Measurements from ENCODE around the gene FOXC1. TPM values are rescaled to one million over a fixed set of nuclear protein-coding genes. Genes with fewer than 3 reads are reported as not detected.

The FOXC1 gene
- total and polyA plus RNA-seq, 2 of the 13 experiments (the other 11 are each of a cell fraction or from before 2014, with no cell fraction given), result 0.44 to 0.55 TPM

DNA sequence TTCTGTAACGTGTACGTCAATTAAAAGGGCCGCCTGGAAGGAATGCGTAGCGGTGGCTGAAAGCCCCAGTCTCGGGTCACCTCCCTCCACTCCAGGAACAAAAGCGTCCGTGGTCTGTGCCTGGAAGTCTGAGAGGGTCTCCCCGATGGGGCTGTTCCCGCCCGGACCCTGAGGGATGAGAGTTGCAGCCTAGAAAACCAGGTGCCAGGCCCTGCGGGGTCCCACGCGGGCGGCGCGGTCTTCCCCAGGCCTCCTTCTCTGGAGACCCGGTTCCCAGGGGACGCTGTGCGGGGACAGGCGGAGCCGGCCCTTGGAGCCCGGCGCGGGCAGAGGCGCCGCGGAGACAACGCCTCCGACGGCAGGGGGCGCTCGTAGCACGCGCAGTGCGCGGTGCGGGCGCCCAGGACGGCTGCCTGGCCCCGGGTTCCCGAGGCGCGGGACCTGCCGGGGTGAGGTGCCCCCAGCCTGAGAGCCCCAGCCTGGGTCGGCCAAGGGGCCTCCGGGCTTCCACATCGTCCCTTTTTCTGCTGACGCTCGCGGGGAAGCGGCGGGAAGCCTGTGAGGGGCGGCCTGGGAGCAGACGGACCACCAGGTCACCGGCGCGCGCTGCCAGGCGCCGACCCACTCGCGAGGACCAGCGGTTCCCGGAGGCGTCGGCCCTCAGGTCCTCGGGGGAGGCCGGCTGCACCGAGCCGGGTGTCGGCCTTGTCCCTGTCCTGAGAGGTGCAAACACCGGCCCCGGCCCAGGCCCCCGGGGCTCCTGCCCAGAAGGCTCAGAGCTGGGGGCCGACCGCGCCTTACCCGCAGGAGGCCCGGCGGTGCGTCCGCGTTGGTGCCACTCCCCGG, 5.3 kb upstream of the FOXC1 start (continued):
- no peak for TF ChIP-seq ZNF607 (CRISPR knock-in tag; IDR thresholded peaks at IDR 0.05; ENCODE audit: borderline replicate concordance)
- TF ChIP-seq, protein P1, sequence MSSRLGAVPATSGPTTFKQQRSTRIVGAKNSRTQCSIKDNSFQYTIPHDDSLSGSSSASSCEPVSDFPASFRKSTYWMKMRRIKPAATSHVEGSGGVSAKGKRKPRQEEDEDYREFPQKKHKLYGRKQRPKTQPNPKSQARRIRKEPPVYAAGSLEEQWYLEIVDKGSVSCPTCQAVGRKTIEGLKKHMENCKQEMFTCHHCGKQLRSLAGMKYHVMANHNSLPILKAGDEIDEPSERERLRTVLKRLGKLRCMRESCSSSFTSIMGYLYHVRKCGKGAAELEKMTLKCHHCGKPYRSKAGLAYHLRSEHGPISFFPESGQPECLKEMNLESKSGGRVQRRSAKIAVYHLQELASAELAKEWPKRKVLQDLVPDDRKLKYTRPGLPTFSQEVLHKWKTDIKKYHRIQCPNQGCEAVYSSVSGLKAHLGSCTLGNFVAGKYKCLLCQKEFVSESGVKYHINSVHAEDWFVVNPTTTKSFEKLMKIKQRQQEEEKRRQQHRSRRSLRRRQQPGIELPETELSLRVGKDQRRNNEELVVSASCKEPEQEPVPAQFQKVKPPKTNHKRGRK (CRISPR knock-in tag; IDR thresholded peaks at IDR 0.05), result no peak
- TF ChIP-seq ZNF776 (CRISPR knock-in tag; IDR thresholded peaks at IDR 0.05), result no peak; the same call in 1 of the 2 replicates
- peak; percentile 38 for TF ChIP-seq ATF7-NPFF (CRISPR knock-in tag; IDR thresholded peaks at IDR 0.05; ENCODE audit: low read depth)
- TF ChIP-seq ELF3 (CRISPR knock-in tag; IDR thresholded peaks at IDR 0.05), result 0 out of 2 replicates have a peak, but pooled peaks have one; percentile 24
- TF ChIP-seq ZNF10 (CRISPR knock-in tag; IDR thresholded peaks at IDR 0.05; ENCODE audit: borderline replicate concordance, low read depth), result no peak
- TF ChIP-seq ZFX (CRISPR knock-in tag; IDR thresholded peaks at IDR 0.05; ENCODE audit: low read depth), result peak; percentile 62
- TF ChIP-seq ZKSCAN8 (CRISPR knock-in tag; IDR thresholded peaks at IDR 0.05; ENCODE audit: borderline replicate concordance), result no peak
- TF ChIP-seq YEATS4 (CRISPR knock-in tag; IDR thresholded peaks at IDR 0.05; ENCODE audit: borderline replicate concordance), result no peak; the same call in 1 of the 2 replicates
- 0 out of 2 replicates have a peak, but pooled peaks have one; percentile 30 for TF ChIP-seq NCOA1 (CRISPR knock-in tag; IDR thresholded peaks at IDR 0.05)
- TF ChIP-seq ESRRA (CRISPR knock-in tag; IDR thresholded peaks at IDR 0.05; ENCODE audit: low read depth), result peak; percentile 56; the same call in 1 of the 2 replicates
- peak; percentile 24; the same call in 1 of the 2 replicates for TF ChIP-seq ZNF331 (CRISPR knock-in tag; IDR thresholded peaks at IDR 0.05)
- no peak for TF ChIP-seq ETV6 (CRISPR knock-in tag; conservative IDR thresholded peaks at IDR 0.05)
- TF ChIP-seq ZNF850 (CRISPR knock-in tag; conservative IDR thresholded peaks at IDR 0.05), result no peak
- peak; percentile 76; the same call in 1 of the 2 replicates for TF ChIP-seq MEIS1 (CRISPR knock-in tag; IDR thresholded peaks at IDR 0.05; ENCODE audit: borderline replicate concordance)
- TF ChIP-seq ZNF160 (CRISPR knock-in tag; IDR thresholded peaks at IDR 0.05), result no peak
- TF ChIP-seq ZNF777 (CRISPR knock-in tag; IDR thresholded peaks at IDR 0.05), result peak; percentile 81
- 0 out of 2 replicates have a peak, but pooled peaks have one; percentile 38 for TF ChIP-seq IRF2 (CRISPR knock-in tag; IDR thresholded peaks at IDR 0.05)
- TF ChIP-seq YY1 (IDR thresholded peaks at IDR 0.05; ENCODE audit: insufficient read depth, insufficient replicate concordance, low read depth, low read length), result peak; percentile 78
- TF ChIP-seq SRSF4 (IDR thresholded peaks at IDR 0.05; ENCODE audit: low read depth, low read length, poor library complexity, severe bottlenecking), result no peak
- TF ChIP-seq DNMT1 (CRISPR knock-in tag; IDR thresholded peaks at IDR 0.05), result peak; percentile 79; the same call in 1 of the 2 replicates
- TF ChIP-seq MAFF (IDR thresholded peaks at IDR 0.05; ENCODE audit: low read depth, low read length), result no peak
- TF ChIP-seq TEAD2 (CRISPR knock-in tag; IDR thresholded peaks at IDR 0.05), result no peak
- TF ChIP-seq ZNF678 (CRISPR knock-in tag; IDR thresholded peaks at IDR 0.05), result peak; percentile 86; the same call in 1 of the 2 replicates
- TF ChIP-seq STAG1 (CRISPR knock-in tag; IDR thresholded peaks at IDR 0.05), result peak; percentile 98
- TF ChIP-seq ATF5 (CRISPR knock-in tag; IDR thresholded peaks at IDR 0.05; ENCODE audit: low read depth), result peak; percentile 77; the same call in 1 of the 2 replicates
- no peak for TF ChIP-seq PRPF4 (IDR thresholded peaks at IDR 0.05; ENCODE audit: low read depth, low read length, poor library complexity, severe bottlenecking)

Measured in HepG2 (cell line).